NCI-H2171 treated with DMSO at 0.1 percent for 48 hours (cell line): ENCODE data around the gene IL3RA.
"Not testable (repeated sequence)": the region's sequence is repeated elsewhere in the genome, so short reads cannot be mapped to it uniquely, and the experiment has no call there.

Source experiments
- DNase-seq: peaks from one replicate; lab custom pipeline; 2025; lab: John Stamatoyannopoulos, UW

Gene IL3RA

GRCh38 chrX:1332433-1332832, 4.2 kb upstream of the IL3RA start:
- not testable (repeated sequence) for DNase-seq

GRCh38 chrX:1334854-1335253, 1.7 kb upstream of the IL3RA start:
- DNase-seq, result no peak

GRCh38 chrX:1336948-1337779, 579 bp downstream of the IL3RA start:
- no peak for DNase-seq

GRCh38 chrX:1341545-1342184, 5.1 kb downstream of the IL3RA start:
- DNase-seq, result no peak

GRCh38 chrX:1349606-1350005, 13.0 kb downstream of the IL3RA start:
- DNase-seq, result not testable (repeated sequence)

- no peak for DNase-seq
These were observed 15.6 kb downstream of the IL3RA start for GRCh38 chrX:1351981-1352714.

- no peak for DNase-seq
These were observed 17.7 kb downstream of the IL3RA start for GRCh38 chrX:1354036-1355019.

GRCh38 chrX:1355131-1356046, 18.8 kb downstream of the IL3RA start:
- DNase-seq, result no peak

- DNase-seq, result no peak
These were observed 21.4 kb downstream of the IL3RA start for GRCh38 chrX:1357993-1358392.

- no peak for DNase-seq
These were observed 22.4 kb downstream of the IL3RA start for GRCh38 chrX:1358793-1359476.

- DNase-seq, result no peak
These were observed 22.9 kb downstream of the IL3RA start for GRCh38 chrX:1359477-1359873.

- DNase-seq, result no peak
These were observed 23.6 kb downstream of the IL3RA start for GRCh38 chrX:1360171-1360570.

GRCh38 chrX:1361275-1361674, 24.7 kb downstream of the IL3RA start:
- DNase-seq, result no peak

GRCh38 chrX:1361910-1362309, 25.3 kb downstream of the IL3RA start:
- no peak for DNase-seq

GRCh38 chrX:1366363-1366762, 29.8 kb downstream of the IL3RA start:
- DNase-seq, result not testable (repeated sequence)

GRCh38 chrX:1368385-1368698, 31.8 kb downstream of the IL3RA start:
- DNase-seq, result no peak

GRCh38 chrX:1378306-1378759, 41.7 kb downstream of the IL3RA start:
- DNase-seq, result no peak

GRCh38 chrX:1380672-1381233, 44.2 kb downstream of the IL3RA start:
- no peak for DNase-seq

GRCh38 chrX:1384658-1385252, 48.2 kb downstream of the IL3RA start:
- no peak for DNase-seq
